NK-92 treated with Interleukin-12 subunit alpha and Interleukin-12 subunit beta, amount 100 ng/mL, for 24 hours (cell line): ENCODE measurements around the gene PF4V1.

Source experiments
- DNase-seq: peaks from one replicate; lab custom pipeline; 2025; lab: John Stamatoyannopoulos, UW

Gene PF4V1

GRCh38 chr4:73847526-73848182 lies 5.4 kb upstream of the PF4V1 start:
- DNase-seq: no peak

DNA sequence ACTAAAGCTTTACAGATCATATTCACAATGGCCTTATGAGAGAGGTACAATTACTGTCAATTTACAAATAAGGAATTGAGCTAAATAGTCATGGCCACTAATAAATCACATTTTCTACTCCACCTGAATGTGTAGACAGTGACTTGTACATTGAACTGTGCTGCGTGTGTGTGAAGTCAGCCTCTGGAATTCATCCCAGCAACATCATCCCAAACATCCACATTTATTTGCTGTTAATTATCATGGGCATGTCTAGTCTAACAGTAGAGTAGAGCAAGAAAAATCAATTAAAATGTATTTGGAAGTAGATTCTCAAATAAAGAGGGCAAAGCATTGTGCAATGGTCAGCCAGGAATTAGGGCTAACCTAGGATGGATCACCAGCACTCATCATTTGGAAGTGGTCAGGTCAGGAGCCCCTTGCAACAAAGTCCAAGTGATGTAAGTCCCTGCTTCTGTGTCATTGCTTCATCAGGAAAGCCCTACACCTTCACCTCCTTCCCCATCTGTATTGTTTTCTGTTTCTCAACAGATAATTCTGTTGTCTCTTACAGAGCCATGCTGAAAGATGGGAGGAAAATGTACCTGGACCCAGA lies 4.8 kb upstream of the PF4V1 start:
- no peak for DNase-seq

GRCh38 chr4:73850261-73850970 lies 2.7 kb upstream of the PF4V1 start:
- DNase-seq: no peak

DNA sequence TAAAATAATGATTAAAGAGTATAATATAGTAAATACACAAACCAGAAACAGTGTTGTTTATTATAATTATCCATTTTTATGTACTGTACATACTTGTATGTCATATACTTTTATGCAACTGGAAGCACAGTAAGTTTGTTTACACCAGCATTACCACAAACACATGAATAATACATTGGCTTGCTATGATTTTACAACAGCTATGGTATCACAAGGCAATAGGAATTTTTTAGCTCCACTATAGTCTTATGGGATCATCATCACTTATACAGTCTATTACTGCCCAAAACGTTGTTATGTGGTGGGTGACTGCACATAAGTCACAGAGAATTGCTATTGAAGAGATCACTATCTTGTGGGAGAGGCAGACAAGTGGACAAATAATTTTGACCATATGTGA lies 1.8 kb upstream of the PF4V1 start:
- DNase-seq: no peak

- no peak for DNase-seq
These were observed 325 bp upstream of the PF4V1 start for GRCh38 chr4:73852771-73853170.

- no peak for DNase-seq
These were observed 800 bp downstream of the PF4V1 start for GRCh38 chr4:73853718-73854473.

- no peak for DNase-seq
These were observed 2.3 kb downstream of the PF4V1 start for GRCh38 chr4:73855406-73855805.

- DNase-seq: no peak
These were observed 3.4 kb downstream of the PF4V1 start for GRCh38 chr4:73856518-73856917.

- DNase-seq: no peak
These were observed 6.6 kb downstream of the PF4V1 start for GRCh38 chr4:73859614-73860088.

DNA sequence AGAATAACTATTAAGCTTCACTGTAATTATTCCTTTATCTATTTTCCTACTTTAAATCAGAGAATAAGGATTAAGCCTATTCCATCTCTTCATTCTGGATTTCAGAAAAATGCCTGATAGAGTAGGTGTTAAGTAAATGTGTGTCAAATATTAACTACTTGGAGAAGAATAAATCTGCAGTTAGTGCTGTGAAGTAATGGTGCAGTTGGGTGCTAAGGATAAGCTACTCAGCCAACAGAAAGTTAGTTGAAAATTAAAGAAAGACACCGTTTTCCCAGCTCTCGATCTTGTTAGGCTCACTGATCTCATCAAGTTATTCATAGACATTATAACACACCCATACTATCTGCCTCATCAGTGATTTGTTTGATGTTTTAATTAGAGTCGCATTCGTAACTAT lies 7.1 kb downstream of the PF4V1 start:
- no peak for DNase-seq

GRCh38 chr4:73860917-73861316 lies 7.8 kb downstream of the PF4V1 start:
- DNase-seq: no peak

DNA sequence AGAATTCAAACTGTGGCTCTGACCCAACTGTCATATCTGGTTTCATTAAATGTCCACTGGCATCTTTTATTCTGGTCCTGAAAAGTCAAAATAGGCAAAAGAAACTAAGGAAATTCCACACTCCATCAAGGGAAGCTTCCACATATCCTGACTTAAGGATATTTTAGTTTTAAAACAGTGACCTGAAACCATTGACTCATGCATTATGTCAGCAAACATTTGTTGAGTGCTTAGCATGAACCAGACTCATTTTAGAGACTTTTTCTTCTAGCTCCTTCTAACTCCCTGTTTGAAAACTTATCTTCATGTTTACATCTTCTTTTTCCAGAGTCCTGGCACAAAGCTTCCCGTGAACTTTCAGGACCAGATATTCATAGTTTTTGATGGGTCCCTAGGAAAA lies 9.2 kb downstream of the PF4V1 start:
- no peak for DNase-seq

DNA sequence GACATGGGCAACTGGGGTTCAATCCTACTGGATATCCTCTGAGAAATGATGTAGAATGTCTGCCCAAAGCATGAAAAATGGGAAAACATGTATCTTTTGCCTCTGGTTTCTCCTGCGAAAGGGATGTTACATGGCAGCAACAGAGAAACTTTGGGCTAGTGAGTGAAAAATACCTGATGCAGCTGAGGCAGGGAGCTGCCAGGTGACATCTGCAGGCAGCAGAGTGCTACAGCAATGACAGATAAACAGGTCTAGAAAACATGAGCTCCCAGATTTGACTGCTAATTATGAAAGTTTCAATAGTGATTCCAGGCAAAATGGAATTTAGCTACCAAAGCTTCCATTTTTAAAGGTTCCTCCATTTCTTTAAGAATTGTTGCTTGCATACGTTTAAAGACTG lies 11.3 kb downstream of the PF4V1 start:
- DNase-seq: no peak

GRCh38 chr4:73864961-73865360 lies 11.9 kb downstream of the PF4V1 start:
- DNase-seq: no peak

DNA sequence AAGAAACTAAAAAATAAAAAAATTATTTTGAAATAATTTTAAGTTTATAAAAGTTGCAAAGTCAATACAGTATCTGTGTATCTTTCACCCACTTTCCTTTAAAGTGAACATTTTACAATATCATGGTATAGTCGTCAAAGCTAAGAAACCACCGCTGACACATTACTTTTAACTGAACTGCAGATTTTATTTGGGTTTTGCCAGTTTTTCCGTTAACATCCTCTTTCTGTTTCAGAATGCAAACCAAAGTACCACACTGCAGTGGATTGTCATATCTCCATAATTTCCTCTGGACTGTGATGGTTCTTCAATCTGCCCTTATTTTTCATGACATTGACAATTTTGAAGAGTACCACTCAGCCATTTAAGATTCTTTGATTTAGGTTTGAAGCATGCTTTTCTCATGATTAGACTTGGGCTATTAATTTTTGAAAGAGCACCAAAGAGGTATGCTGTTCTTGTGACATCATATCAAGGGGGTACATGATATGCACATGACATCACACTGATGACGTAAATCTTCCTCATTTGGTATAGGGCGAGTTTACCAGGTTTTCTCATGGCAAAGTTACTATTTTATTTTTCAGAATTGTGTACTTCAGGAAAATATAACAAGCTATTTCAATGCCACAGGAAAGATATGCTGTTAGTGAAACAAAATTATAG lies 12.5 kb downstream of the PF4V1 start:
- no peak for DNase-seq

DNA sequence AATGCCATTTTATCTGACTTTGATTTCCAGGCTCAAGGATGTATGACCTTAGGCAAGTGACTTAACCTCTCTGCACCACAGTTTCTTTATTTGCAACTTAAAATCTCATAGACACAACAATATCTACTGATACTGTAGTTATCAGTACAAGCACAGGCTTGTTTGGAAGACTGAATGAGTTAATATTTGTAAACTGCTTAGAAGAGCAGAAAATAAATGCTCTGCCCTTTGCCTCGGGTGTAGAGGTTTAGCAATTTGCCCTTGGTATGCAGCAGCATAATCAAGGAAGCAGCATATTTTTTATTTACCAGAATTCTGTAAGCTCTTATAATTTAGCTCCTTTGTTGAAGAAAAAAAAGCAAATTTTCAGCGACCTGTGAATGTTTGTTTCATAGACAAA lies 13.2 kb downstream of the PF4V1 start:
- no peak for DNase-seq

GRCh38 chr4:73867783-73868182 lies 14.7 kb downstream of the PF4V1 start:
- DNase-seq: no peak

- no peak for DNase-seq
These were observed 15.4 kb downstream of the PF4V1 start for GRCh38 chr4:73868206-73869129.

DNA sequence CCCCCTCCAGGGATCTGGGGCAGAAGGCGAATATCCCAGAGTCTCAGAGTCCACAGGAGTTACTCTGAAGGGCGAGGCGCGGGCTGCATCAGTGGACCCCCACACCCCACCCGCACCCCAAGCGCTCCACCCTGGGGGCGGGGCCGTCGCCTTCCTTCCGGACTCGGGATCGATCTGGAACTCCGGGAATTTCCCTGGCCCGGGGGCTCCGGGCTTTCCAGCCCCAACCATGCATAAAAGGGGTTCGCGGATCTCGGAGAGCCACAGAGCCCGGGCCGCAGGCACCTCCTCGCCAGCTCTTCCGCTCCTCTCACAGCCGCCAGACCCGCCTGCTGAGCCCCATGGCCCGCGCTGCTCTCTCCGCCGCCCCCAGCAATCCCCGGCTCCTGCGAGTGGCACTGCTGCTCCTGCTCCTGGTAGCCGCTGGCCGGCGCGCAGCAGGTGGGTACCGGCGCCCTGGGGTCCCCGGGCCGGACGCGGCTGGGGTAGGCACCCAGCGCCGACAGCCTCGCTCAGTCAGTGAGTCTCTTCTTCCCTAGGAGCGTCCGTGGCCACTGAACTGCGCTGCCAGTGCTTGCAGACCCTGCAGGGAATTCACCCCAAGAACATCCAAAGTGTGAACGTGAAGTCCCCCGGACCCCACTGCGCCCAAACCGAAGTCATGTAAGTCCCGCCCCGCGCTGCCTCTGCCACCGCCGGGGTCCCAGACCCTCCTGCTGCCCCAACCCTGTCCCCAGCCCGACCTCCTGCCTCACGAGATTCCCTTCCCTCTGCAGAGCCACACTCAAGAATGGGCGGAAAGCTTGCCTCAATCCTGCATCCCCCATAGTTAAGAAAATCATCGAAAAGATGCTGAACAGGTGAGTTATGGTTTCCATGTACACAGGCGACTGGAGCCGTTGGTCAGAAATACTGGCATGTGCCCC lies 16.3 kb downstream of the PF4V1 start, which contains the start of gene CXCL1:
Gene CXCL1 (plus strand): TSS at position 264 of the 926 bp plus-strand sequence. CDS start 78 bp downstream, at position 342.
- DNase-seq: no peak

GRCh38 chr4:73870260-73870659 lies 17.2 kb downstream of the PF4V1 start:
- no peak for DNase-seq
